GM12878 (cell line): ENCODE measurements around the gene HTR1D.

Source experiments
- BCLAF1 ChIP-seq: fragments of 450-650 bp; IDR thresholded peaks from 2 replicates; pipeline ENCODE4 v1.6.1; 2017; ENCODE audit warnings: antibody characterized with exemption, mild to moderate bottlenecking, moderate library complexity
- NR2C1 ChIP-seq: fragments of 450-650 bp; IDR thresholded peaks from 2 replicates; pipeline ENCODE4 v1.6.1; 2017; ENCODE audit warnings: antibody characterized with exemption, mild to moderate bottlenecking, moderate library complexity
- SMC3 ChIP-seq: IDR thresholded peaks from 2 replicates; pipeline ENCODE4 v1.6.1; 2011; ENCODE audit warnings: low read length, improper control_type of control experiment, borderline replicate concordance
- SP1 ChIP-seq: IDR thresholded peaks from one replicate; pipeline ENCODE4 v1.6.1; 2011; ENCODE audit warnings: low read depth, low read length
- TF ChIP-seq, protein P1 (sequence below), 3 experiments: IDR thresholded peaks in 2 of 3; conservative IDR thresholded peaks in 1 of 3; 2 replicates each; pipeline ENCODE4 v1.5.1; 2011; ENCODE audit warnings: low read depth in 3 of 3, low read length in 3 of 3, mild to moderate bottlenecking in 3 of 3, control low read depth in 2 of 3, moderate library complexity in 2 of 3, inconsistent platforms in 1 of 3, mixed read lengths in 1 of 3; ENCODE audit not compliant: control insufficient read depth in 2 of 3, insufficient read depth in 1 of 3; ENCODE audit errors: extremely low read depth in 1 of 3

DNA sequence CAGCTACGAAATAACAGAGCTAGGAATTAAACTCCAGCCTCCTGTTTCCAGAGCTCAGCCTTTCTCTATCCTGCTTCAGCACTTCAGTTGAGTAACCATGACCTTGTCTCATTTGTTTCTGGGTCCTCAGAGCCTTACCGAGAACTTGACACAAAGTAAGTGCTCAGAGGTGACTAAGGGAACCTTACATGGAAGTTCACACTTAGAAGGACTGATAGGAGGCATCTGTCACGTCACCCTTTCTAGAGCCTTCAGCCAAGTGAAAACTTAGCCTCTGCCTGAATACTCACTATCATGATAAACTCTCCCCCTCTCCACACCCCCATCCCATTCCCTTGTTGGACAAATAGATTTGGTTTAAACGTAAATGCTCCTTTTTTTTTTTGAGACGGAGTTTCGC is 38.9 kb downstream of the HTR1D start:
- TF ChIP-seq, protein P1, sequence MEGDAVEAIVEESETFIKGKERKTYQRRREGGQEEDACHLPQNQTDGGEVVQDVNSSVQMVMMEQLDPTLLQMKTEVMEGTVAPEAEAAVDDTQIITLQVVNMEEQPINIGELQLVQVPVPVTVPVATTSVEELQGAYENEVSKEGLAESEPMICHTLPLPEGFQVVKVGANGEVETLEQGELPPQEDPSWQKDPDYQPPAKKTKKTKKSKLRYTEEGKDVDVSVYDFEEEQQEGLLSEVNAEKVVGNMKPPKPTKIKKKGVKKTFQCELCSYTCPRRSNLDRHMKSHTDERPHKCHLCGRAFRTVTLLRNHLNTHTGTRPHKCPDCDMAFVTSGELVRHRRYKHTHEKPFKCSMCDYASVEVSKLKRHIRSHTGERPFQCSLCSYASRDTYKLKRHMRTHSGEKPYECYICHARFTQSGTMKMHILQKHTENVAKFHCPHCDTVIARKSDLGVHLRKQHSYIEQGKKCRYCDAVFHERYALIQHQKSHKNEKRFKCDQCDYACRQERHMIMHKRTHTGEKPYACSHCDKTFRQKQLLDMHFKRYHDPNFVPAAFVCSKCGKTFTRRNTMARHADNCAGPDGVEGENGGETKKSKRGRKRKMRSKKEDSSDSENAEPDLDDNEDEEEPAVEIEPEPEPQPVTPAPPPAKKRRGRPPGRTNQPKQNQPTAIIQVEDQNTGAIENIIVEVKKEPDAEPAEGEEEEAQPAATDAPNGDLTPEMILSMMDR (IDR thresholded peaks at IDR 0.05 in 2 of 3, conservative IDR thresholded peaks at IDR 0.05 in 1 of 3; ENCODE audit: control insufficient read depth in 2 of 3, extremely low read depth in 1 of 3, insufficient read depth in 1 of 3, low read depth in 3 of 3, low read length in 3 of 3) = no peak
- TF ChIP-seq BCLAF1 (no peak), SMC3 (no peak), NR2C1 (no peak), SP1 (no peak)
